Spleen (tissue), 13 donors: ENCODE measurements around the gene BARX1. TPM values are rescaled to one million over a fixed set of nuclear protein-coding genes. Genes with fewer than 3 reads are reported as not detected.

Experiments used
- DNase-seq: peaks from one replicate; pipeline ENCODE4 v3.0.0-alpha.2; 2020
- H3K27ac ChIP-seq, 8 donors: fragments of 200-600 bp; sonication (generic) in 7 of 8; 1 replicate in 4 of 8; 2 replicates in 4 of 8; pipeline versions ENCODE4 v1.5.0 to v1.8.0; 2016 to 2021; ENCODE audit warnings: inconsistent platforms in 4 of 8, mild to moderate bottlenecking in 4 of 8, moderate library complexity in 1 of 8
- H3K27me3 ChIP-seq, 7 donors: fragments of 200-600 bp; sonication (generic) in 6 of 7; replicated peaks in 1 of 7; 1 replicate in 4 of 7; 2 replicates in 3 of 7; pipeline versions ENCODE4 v1.5.0 to v1.8.0; 2016 to 2021; ENCODE audit warnings: inconsistent platforms in 3 of 7, mild to moderate bottlenecking in 1 of 7
- H3K36me3 ChIP-seq, 6 donors: fragments of 200-600 bp; sonication (generic) in 5 of 6; 1 replicate in 4 of 6; 2 replicates in 2 of 6; pipeline versions ENCODE4 v1.5.0 to v1.8.0; 2016 to 2021; ENCODE audit warnings: inconsistent platforms in 2 of 6
- H3K4me1 ChIP-seq, 6 donors: fragments of 200-600 bp; sonication (generic) in 5 of 6; 1 replicate in 3 of 6; 2 replicates in 3 of 6; pipeline versions ENCODE4 v1.5.0 to v1.8.0; 2016 to 2021; ENCODE audit warnings: inconsistent platforms in 3 of 6
- H3K4me3 ChIP-seq, 8 donors: fragments of 200-600 bp; sonication (generic) in 7 of 8; 1 replicate in 4 of 8; 2 replicates in 4 of 8; pipeline versions ENCODE4 v1.5.0 to v1.8.0; 2016 to 2021; ENCODE audit warnings: inconsistent platforms in 4 of 8, mild to moderate bottlenecking in 4 of 8, moderate library complexity in 2 of 8
- H3K9me3 ChIP-seq, 8 donors: fragments of 200-600 bp; sonication (generic) in 7 of 8; 1 replicate in 4 of 8; 2 replicates in 4 of 8; pipeline versions ENCODE4 v1.5.0 to v1.8.0; 2016 to 2021; ENCODE audit warnings: inconsistent platforms in 4 of 8
- CTCF ChIP-seq, 11 experiments: fragments of 200-600 bp in 7 of 11; fragments of 450-650 bp in 4 of 11; sonication (generic) in 4 of 11; IDR thresholded peaks in 8 of 11; conservative IDR thresholded peaks in 3 of 11; 1 replicate in 7 of 11; 2 replicates in 4 of 11; pipeline versions ENCODE4 v1.4.0 to v1.8.0; 2016 to 2021; ENCODE audit warnings: antibody characterized with exemption in 11 of 11, inconsistent platforms in 4 of 11, mild to moderate bottlenecking in 1 of 11
- POLR2A ChIP-seq, 3 donors: fragments of 450-650 bp; IDR thresholded peaks; one replicate each; pipeline ENCODE4 v1.5.1; 2017; ENCODE audit warnings: antibody characterized with exemption in 3 of 3, mild to moderate bottlenecking in 1 of 3
- POLR2AphosphoS5 ChIP-seq, 3 donors: sonication (generic); formaldehyde crosslinking; IDR thresholded peaks; one replicate each; pipeline ENCODE4 v1.5.1; 2017; ENCODE audit warnings: antibody characterized with exemption in 3 of 3
- WGBS, 5 donors: extraction: QIAGEN DNeasy Blood & Tissue Kit in 3 of 5; methylation state at CpG; one replicate each; pipeline versions ENCODE4 v1.1.5 to v1.1.7; 2013 to 2018; 5-methylcytosine and 5-hydroxymethylcytosine counted together
- intact Hi-C: fragments of 100-400 bp; cut with DNase I; formaldehyde crosslinking; loops from one replicate; pipeline ENCODE4 v1.15.0; 2023; ENCODE audit warnings: low total_unique reads
- long read RNA-seq, 2 donors: transcript quantifications; one replicate each; lab custom pipeline, GENCODE V29; 2026
- polyA plus RNA-seq, 3 donors: library from polyadenylated mRNA; stranded (reverse); fragments of 200-250 nt; gene quantifications; one replicate each; pipeline ENCODE4 v1.2.1, GENCODE V29; 2013
- total RNA-seq, 7 donors: library from RNA; depleted of rRNA in 3 of 7; stranded (reverse); fragments of >200 nt in 3 of 7; fragmentation: NEBNext Ultra II Directional in 4 of 7; extraction: Animal tissue kit (Norgen Biotek cat#: 25700) in 4 of 7; gene quantifications; one replicate each; pipeline versions ENCODE4 v1.1.0 to v1.2.1, GENCODE V29; 2016 to 2021
- donor health status: healthy with polysubstance abuse.
- donor health status: DM: no; HTN: no; CAD: no; lungs with moderate emphysema.
- donor health status: DM: no; HTN: no; CAD: no.
- donor health status: Bipolar disorder and iron deficiency.
- donor health status: healthy.
- donor health status: DM: no; HTN: no; CAD: no.
- donor health status: DM: yes; HTN: yes; CAD: no.

Gene BARX1
- total RNA-seq: not detected
- under 1 TPM in 2 of 3 donors, not detected in 1; 0.07 to 0.21 TPM for polyA plus RNA-seq
- long read RNA-seq, donor 1, partial matches to known transcripts: 0 of 2 reads
- long read RNA-seq, donor 1, other reads (novel, unspliced or antisense): 0 of 2 reads
- long read RNA-seq, donor 2, partial matches to known transcripts: 0 of 1 reads
- long read RNA-seq, donor 2, other reads (novel, unspliced or antisense): 0 of 1 reads

- H3K27ac ChIP-seq: no peak within 1 kb of the TSS
- peaks cover 36 to 98% (median 96%) of the 10 kb centered on the region in 7 donors for H3K27me3 ChIP-seq
- intact Hi-C loops: no loop called here
- H3K4me3 ChIP-seq: peak within 1 kb of the TSS in 7 of 8 donors; percentile 16 to 58 (median 23)
- H3K36me3 ChIP-seq: no peaks in the 10 kb centered on the region
- no peak for DNase-seq
- no peaks in the 10 kb centered on the region for H3K9me3 ChIP-seq
- peaks cover 38 to 83% (median 80%) of the 10 kb centered on the region in 6 donors for H3K4me1 ChIP-seq
- TF ChIP-seq POLR2A (IDR thresholded peaks at IDR 0.05): no peak
- no peak for TF ChIP-seq POLR2AphosphoS5 (IDR thresholded peaks at IDR 0.05)
- TF ChIP-seq CTCF (IDR thresholded peaks at IDR 0.05 in 8 of 11, conservative IDR thresholded peaks at IDR 0.05 in 3 of 11): no peak
- 1 to 4% (median 2%) methylated on average over 37 to 102 of the region's 102 CpGs for WGBS, 5 donors
These were observed at the start of gene BARX1 for GRCh38 chr9:93955111-93955980. TSS of gene BARX1 (minus strand) at chr9:93955355. CDS start at chr9:93955146, 209 bp downstream.

- no peaks in the 10 kb centered on the region for H3K4me1 ChIP-seq
- peaks cover 0 to 15% (median 0%) of the 10 kb centered on the region in 8 donors for H3K9me3 ChIP-seq
- WGBS, 5 donors: 34 to 46% (median 37%) methylated on average over 6 of the region's 6 CpGs
- H3K36me3 ChIP-seq: no peaks in the 10 kb centered on the region
- intact Hi-C loops: no loop called here
- H3K4me3 ChIP-seq: no peak overlapping the region
- no peak for DNase-seq
- H3K27ac ChIP-seq: no peak overlapping the region
- TF ChIP-seq CTCF (IDR thresholded peaks at IDR 0.05 in 8 of 11, conservative IDR thresholded peaks at IDR 0.05 in 3 of 11) (peak in 5 of 11 experiments; percentile 37 to 49 (median 45)), POLR2AphosphoS5 (IDR thresholded peaks at IDR 0.05) (no peak)
- H3K27me3 ChIP-seq: peaks cover 0 to 44% (median 18%) of the 10 kb centered on the region in 7 donors
These were observed 47.4 kb upstream of the BARX1 start for GRCh38 chr9:94002316-94003140.

- DNase-seq: no peak
- TF ChIP-seq POLR2AphosphoS5 (IDR thresholded peaks at IDR 0.05) (no peak), POLR2A (IDR thresholded peaks at IDR 0.05) (no peak), CTCF (IDR thresholded peaks at IDR 0.05 in 8 of 11, conservative IDR thresholded peaks at IDR 0.05 in 3 of 11) (no peak)
- Histone ChIP-seq H3K27me3 (no peaks in the 10 kb centered on the region), H3K4me1 (no peaks in the 10 kb centered on the region), H3K36me3 (no peaks in the 10 kb centered on the region), H3K27ac (no peak overlapping the region), H3K4me3 (no peak overlapping the region), H3K9me3 (peaks cover 0 to 9% (median 0%) of the 10 kb centered on the region in 8 donors)
- intact Hi-C loops: no loop called here
These were observed 41.7 kb upstream of the BARX1 start for GRCh38 chr9:93996863-93997262.
